BE2C (cell line): ENCODE data around the gene COL5A1. TPM values are rescaled to one million over a fixed set of nuclear protein-coding genes. Genes with fewer than 3 reads are reported as not detected.

ENCODE experiments used
- DNase-seq: peaks from one replicate; pipeline ENCODE4 v3.0.0-alpha.2; 2020
- H3K27me3 ChIP-seq: fragments of 250-450 bp; sonication (Bioruptor Pico); 2 replicates; pipeline ENCODE4 v1.5.1; 2020; ENCODE audit warnings: mild to moderate bottlenecking
- H3K36me3 ChIP-seq: fragments of 250-450 bp; sonication (Bioruptor Pico); 2 replicates; pipeline ENCODE4 v1.5.1; 2020; ENCODE audit warnings: mild to moderate bottlenecking
- H3K4me1 ChIP-seq: fragments of 250-450 bp; sonication (Bioruptor Pico); 2 replicates; pipeline ENCODE4 v1.5.1; 2020
- H3K4me3 ChIP-seq: 2 replicates; pipeline ENCODE4 v1.5.1; 2011; ENCODE audit warnings: low read depth, low read length
- H3K9me3 ChIP-seq: fragments of 250-450 bp; sonication (Bioruptor Pico); 2 replicates; pipeline ENCODE4 v1.5.1; 2020
- CTCF ChIP-seq: IDR thresholded peaks from 2 replicates; pipeline ENCODE4 v1.5.1; 2012; ENCODE audit warnings: mild to moderate bottlenecking, low read depth, low read length
- polyA plus RNA-seq: library from polyadenylated mRNA; unstranded; fragments of >200 nt; gene quantifications from one replicate; pipeline ENCODE4 v1.2.1, GENCODE V29; 2012; ENCODE audit warnings: low read depth, missing spikeins; ENCODE audit not compliant: insufficient read length, insufficient read depth

The COL5A1 gene
- 2.0 TPM for polyA plus RNA-seq

GRCh38 chr9:134641173-134641989 is at the start of gene COL5A1:
COL5A1 (plus strand) TSS chr9:134641803; CDS start chr9:134642188, 385 bp downstream.
- Histone ChIP-seq H3K9me3 (no peaks in the 10 kb centered on the region), H3K27me3 (peaks cover 3% of the 10 kb centered on the region; the same call in 1 of the 2 replicates), H3K4me3 (peak within 1 kb of the TSS; percentile 50), H3K4me1 (peaks cover 29% of the 10 kb centered on the region), H3K36me3 (no peaks in the 10 kb centered on the region)
- DNase-seq, result peak; percentile 97
- TF ChIP-seq CTCF, result no peak

- Histone ChIP-seq H3K27me3 (no peaks in the 10 kb centered on the region), H3K4me1 (no peaks in the 10 kb centered on the region), H3K36me3 (no peaks in the 10 kb centered on the region), H3K9me3 (no peaks in the 10 kb centered on the region), H3K4me3 (no peak overlapping the region)
- no peak for DNase-seq
- TF ChIP-seq CTCF, result no peak
Observed at GRCh38 chr9:134592018-134592818, 49.4 kb upstream of the COL5A1 start.

- Histone ChIP-seq H3K27me3 (no peaks in the 10 kb centered on the region), H3K9me3 (no peaks in the 10 kb centered on the region), H3K4me3 (no peak overlapping the region), H3K36me3 (no peaks in the 10 kb centered on the region), H3K4me1 (no peaks in the 10 kb centered on the region)
- no peak for DNase-seq
- no peak for TF ChIP-seq CTCF
Observed at GRCh38 chr9:134592819-134593200, 48.8 kb upstream of the COL5A1 start.

GRCh38 chr9:134593286-134594077 is 48.1 kb upstream of the COL5A1 start:
- H3K9me3 ChIP-seq, result no peaks in the 10 kb centered on the region
- H3K4me3 ChIP-seq, result no peak overlapping the region
- no peak for DNase-seq
- H3K4me1 ChIP-seq, result no peaks in the 10 kb centered on the region
- no peaks in the 10 kb centered on the region for H3K36me3 ChIP-seq
- TF ChIP-seq CTCF, result no peak
- H3K27me3 ChIP-seq, result no peaks in the 10 kb centered on the region

GRCh38 chr9:134594078-134594941 is 47.3 kb upstream of the COL5A1 start:
- H3K27me3 ChIP-seq, result no peaks in the 10 kb centered on the region
- no peak for DNase-seq
- TF ChIP-seq CTCF, result no peak
- no peaks in the 10 kb centered on the region for H3K9me3 ChIP-seq
- no peaks in the 10 kb centered on the region for H3K36me3 ChIP-seq
- H3K4me3 ChIP-seq, result no peak overlapping the region
- H3K4me1 ChIP-seq, result no peaks in the 10 kb centered on the region
